Measurements from ENCODE around the gene CTAG1A. TPM values are rescaled to one million over a fixed set of nuclear protein-coding genes. Genes with fewer than 3 reads are reported as not detected.
A peak's percentile ranks its signal among the peaks of the same experiment; 100 is the strongest.
"Not testable (repeated sequence)": the region's sequence is repeated elsewhere in the genome, so short reads cannot be mapped to it uniquely, and the experiment has no call there.

Gene CTAG1A
- total and polyA plus RNA-seq, 2 experiments from 2014 or later = not detected

DNA sequence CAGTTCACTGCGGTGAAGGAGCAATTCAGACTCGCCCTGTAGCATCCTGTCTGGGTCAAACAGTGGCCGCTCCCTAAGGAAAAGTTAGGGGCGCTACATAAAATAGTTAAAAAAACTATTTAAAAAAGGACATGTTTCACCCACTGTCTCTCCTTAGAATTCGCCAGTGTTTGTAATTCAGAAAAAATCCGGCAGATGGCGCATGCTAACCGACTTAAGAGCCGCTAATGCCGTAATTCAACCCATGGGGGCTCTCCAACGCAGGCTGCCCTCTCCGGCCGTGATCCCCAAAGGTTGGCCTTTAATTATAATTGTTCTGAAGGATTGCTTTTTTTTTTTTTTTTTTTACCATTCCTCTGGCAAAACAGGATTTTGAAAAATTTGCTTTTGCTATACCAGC lies 5.5 kb downstream of the CTAG1A start:
- peak; percentile 38; the same call in 1 of the 3 replicates for ATAC-seq

DNA sequence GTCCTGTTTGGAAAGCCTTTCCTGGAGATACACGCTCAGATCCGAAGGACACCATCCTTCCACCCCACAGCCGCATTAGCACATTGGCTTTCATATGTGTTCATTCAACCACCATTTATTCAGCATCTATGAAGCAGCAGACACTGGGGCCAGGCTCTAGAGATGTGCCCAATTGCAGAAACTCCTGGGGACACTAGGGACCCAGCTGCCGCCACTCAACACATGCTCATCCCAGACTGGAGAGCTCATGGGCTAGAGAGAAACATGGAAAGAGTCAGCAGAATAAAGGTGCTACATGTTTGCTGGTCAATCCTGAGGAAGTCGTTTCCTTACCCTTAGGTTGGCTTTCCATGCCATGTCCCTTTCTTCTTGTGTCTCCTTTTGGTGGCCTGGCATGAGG lies 7.6 kb downstream of the CTAG1A start:
- H3K27me3 ChIP-seq (ENCODE audit: insufficient read depth) = no peaks in the 10 kb centered on the region
- Mint-ChIP-seq H3K4me3 (no peak overlapping the region), H3K9me3 (peaks cover 24% of the 10 kb centered on the region; the same call in 2 of the 3 replicates), H3K27ac (no peak overlapping the region), H3K27me3 (ENCODE audit: insufficient read depth, low read depth, poor library complexity) (no peaks in the 10 kb centered on the region), H3K36me3 (ENCODE audit: low read depth) (peaks cover 14% of the 10 kb centered on the region), H3K4me1 (peaks cover 23% of the 10 kb centered on the region)
- no peak overlapping the region for H3K27ac ChIP-seq (ENCODE audit: low read depth)
- ATAC-seq (no peak), DNase-seq (ENCODE audit: low spot score) (no peak)
- H2AFZ ChIP-seq = no peak overlapping the region
- H3K36me3 ChIP-seq (ENCODE audit: insufficient read depth) = no peaks in the 10 kb centered on the region
- no peaks in the 10 kb centered on the region for H3F3A ChIP-seq (replicated peaks; ENCODE audit: low read depth)
- H4K20me1 ChIP-seq (replicated peaks; ENCODE audit: insufficient read depth) = no peaks in the 10 kb centered on the region
- H3K4me3 ChIP-seq = no peak overlapping the region
- no peaks in the 10 kb centered on the region for H3K9me2 ChIP-seq (ENCODE audit: insufficient read depth)
- H3K4me1 ChIP-seq (ENCODE audit: insufficient read depth) = peaks cover 11% of the 10 kb centered on the region
- no peak overlapping the region for H3K4me2 ChIP-seq
- no peaks in the 10 kb centered on the region for H3K79me2 ChIP-seq (replicated peaks; ENCODE audit: insufficient read depth)
- TF ChIP-seq EZH2 (IDR thresholded peaks at IDR 0.05; ENCODE audit: low read depth, unreplicated experiment) (no peak), NANOG (IDR thresholded peaks at IDR 0.05; ENCODE audit: borderline replicate concordance) (no peak), EZH2phosphoT487 (IDR thresholded peaks at IDR 0.05; ENCODE audit: unreplicated experiment) (no peak), ZNF331 (CRISPR knock-in tag; IDR thresholded peaks at IDR 0.05; ENCODE audit: low read depth) (no peak), JUNB (IDR thresholded peaks at IDR 0.05; ENCODE audit: unreplicated experiment) (no peak), STAT1 (IDR thresholded peaks at IDR 0.05; ENCODE audit: unreplicated experiment) (no peak), POLR2AphosphoS5 (IDR thresholded peaks at IDR 0.05; ENCODE audit: low read depth) (no peak), ZNF114 (CRISPR knock-in tag; IDR thresholded peaks at IDR 0.05) (no peak)
- TF ChIP-seq, protein P1, sequence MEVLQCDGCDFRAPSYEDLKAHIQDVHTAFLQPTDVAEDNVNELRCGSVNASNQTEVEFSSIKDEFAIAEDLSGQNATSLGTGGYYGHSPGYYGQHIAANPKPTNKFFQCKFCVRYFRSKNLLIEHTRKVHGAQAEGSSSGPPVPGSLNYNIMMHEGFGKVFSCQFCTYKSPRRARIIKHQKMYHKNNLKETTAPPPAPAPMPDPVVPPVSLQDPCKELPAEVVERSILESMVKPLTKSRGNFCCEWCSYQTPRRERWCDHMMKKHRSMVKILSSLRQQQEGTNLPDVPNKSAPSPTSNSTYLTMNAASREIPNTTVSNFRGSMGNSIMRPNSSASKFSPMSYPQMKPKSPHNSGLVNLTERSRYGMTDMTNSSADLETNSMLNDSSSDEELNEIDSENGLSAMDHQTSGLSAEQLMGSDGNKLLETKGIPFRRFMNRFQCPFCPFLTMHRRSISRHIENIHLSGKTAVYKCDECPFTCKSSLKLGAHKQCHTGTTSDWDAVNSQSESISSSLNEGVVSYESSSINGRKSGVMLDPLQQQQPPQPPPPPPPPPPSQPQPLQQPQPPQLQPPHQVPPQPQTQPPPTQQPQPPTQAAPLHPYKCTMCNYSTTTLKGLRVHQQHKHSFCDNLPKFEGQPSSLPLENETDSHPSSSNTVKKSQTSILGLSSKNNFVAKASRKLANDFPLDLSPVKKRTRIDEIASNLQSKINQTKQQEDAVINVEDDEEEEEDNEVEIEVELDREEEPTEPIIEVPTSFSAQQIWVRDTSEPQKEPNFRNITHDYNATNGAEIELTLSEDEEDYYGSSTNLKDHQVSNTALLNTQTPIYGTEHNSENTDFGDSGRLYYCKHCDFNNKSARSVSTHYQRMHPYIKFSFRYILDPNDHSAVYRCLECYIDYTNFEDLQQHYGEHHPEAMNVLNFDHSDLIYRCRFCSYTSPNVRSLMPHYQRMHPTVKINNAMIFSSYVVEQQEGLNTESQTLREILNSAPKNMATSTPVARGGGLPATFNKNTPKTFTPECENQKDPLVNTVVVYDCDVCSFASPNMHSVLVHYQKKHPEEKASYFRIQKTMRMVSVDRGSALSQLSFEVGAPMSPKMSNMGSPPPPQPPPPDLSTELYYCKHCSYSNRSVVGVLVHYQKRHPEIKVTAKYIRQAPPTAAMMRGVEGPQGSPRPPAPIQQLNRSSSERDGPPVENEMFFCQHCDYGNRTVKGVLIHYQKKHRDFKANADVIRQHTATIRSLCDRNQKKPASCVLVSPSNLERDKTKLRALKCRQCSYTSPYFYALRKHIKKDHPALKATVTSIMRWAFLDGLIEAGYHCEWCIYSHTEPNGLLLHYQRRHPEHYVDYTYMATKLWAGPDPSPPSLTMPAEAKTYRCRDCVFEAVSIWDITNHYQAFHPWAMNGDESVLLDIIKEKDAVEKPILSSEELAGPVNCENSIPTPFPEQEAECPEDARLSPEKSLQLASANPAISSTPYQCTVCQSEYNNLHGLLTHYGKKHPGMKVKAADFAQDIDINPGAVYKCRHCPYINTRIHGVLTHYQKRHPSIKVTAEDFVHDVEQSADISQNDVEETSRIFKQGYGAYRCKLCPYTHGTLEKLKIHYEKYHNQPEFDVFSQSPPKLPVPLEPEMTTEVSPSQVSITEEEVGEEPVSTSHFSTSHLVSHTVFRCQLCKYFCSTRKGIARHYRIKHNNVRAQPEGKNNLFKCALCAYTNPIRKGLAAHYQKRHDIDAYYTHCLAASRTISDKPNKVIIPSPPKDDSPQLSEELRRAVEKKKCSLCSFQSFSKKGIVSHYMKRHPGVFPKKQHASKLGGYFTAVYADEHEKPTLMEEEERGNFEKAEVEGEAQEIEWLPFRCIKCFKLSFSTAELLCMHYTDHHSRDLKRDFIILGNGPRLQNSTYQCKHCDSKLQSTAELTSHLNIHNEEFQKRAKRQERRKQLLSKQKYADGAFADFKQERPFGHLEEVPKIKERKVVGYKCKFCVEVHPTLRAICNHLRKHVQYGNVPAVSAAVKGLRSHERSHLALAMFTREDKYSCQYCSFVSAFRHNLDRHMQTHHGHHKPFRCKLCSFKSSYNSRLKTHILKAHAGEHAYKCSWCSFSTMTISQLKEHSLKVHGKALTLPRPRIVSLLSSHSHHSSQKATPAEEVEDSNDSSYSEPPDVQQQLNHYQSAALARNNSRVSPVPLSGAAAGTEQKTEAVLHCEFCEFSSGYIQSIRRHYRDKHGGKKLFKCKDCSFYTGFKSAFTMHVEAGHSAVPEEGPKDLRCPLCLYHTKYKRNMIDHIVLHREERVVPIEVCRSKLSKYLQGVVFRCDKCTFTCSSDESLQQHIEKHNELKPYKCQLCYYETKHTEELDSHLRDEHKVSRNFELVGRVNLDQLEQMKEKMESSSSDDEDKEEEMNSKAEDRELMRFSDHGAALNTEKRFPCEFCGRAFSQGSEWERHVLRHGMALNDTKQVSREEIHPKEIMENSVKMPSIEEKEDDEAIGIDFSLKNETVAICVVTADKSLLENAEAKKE (CRISPR knock-in tag; IDR thresholded peaks at IDR 0.05) = no peak
- TF ChIP-seq, protein P2, sequence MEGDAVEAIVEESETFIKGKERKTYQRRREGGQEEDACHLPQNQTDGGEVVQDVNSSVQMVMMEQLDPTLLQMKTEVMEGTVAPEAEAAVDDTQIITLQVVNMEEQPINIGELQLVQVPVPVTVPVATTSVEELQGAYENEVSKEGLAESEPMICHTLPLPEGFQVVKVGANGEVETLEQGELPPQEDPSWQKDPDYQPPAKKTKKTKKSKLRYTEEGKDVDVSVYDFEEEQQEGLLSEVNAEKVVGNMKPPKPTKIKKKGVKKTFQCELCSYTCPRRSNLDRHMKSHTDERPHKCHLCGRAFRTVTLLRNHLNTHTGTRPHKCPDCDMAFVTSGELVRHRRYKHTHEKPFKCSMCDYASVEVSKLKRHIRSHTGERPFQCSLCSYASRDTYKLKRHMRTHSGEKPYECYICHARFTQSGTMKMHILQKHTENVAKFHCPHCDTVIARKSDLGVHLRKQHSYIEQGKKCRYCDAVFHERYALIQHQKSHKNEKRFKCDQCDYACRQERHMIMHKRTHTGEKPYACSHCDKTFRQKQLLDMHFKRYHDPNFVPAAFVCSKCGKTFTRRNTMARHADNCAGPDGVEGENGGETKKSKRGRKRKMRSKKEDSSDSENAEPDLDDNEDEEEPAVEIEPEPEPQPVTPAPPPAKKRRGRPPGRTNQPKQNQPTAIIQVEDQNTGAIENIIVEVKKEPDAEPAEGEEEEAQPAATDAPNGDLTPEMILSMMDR (conservative IDR thresholded peaks at IDR 0.05; ENCODE audit: low read depth in 2 of 2) = no peak
- TF ChIP-seq, protein P3, sequence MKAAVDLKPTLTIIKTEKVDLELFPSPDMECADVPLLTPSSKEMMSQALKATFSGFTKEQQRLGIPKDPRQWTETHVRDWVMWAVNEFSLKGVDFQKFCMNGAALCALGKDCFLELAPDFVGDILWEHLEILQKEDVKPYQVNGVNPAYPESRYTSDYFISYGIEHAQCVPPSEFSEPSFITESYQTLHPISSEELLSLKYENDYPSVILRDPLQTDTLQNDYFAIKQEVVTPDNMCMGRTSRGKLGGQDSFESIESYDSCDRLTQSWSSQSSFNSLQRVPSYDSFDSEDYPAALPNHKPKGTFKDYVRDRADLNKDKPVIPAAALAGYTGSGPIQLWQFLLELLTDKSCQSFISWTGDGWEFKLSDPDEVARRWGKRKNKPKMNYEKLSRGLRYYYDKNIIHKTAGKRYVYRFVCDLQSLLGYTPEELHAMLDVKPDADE (IDR thresholded peaks at IDR 0.05) = no peak

More for the DNA sequence above, 5.5 kb downstream of the CTAG1A start:
- H3K36me3 ChIP-seq (ENCODE audit: insufficient read depth); DNase-seq (ENCODE audit: low spot score); H3K27me3 ChIP-seq (ENCODE audit: insufficient read depth); H3K4me2 ChIP-seq; H3K27ac ChIP-seq (ENCODE audit: low read depth); H3K4me3 ChIP-seq; H3K27ac Mint-ChIP-seq; H3K79me2 ChIP-seq (replicated peaks; ENCODE audit: insufficient read depth); H3F3A ChIP-seq (replicated peaks; ENCODE audit: low read depth); H3K9me2 ChIP-seq (ENCODE audit: insufficient read depth); H2AFZ ChIP-seq; H3K4me3 Mint-ChIP-seq; H3K36me3 Mint-ChIP-seq (ENCODE audit: low read depth); H3K4me1 ChIP-seq (ENCODE audit: insufficient read depth); H4K20me1 ChIP-seq (replicated peaks; ENCODE audit: insufficient read depth); H3K4me1 Mint-ChIP-seq; H3K27me3 Mint-ChIP-seq (ENCODE audit: insufficient read depth, low read depth, poor library complexity): not testable (repeated sequence)
- peaks cover 15% of the 10 kb centered on the region; the same call in 1 of the 3 replicates for H3K9me3 Mint-ChIP-seq

All from GM23338 (cell line).